Stimulated activated CD8-positive, alpha-beta memory T cell treated with anti-CD3 and anti-CD28 coated beads, Interleukin-15, amount 100 ng/mL, for 4 hours (primary cell): ENCODE measurements around the gene NEK8.
"Not testable (repeated sequence)": the region's sequence is repeated elsewhere in the genome, so short reads cannot be mapped to it uniquely, and the experiment has no call there.

Experiments
- DNase-seq, 2 donors: peaks; one replicate each; pipeline ENCODE4 v3.0.0-alpha.2; 2020; ENCODE audit warnings: low read depth in 2 of 2

Gene NEK8

DNA sequence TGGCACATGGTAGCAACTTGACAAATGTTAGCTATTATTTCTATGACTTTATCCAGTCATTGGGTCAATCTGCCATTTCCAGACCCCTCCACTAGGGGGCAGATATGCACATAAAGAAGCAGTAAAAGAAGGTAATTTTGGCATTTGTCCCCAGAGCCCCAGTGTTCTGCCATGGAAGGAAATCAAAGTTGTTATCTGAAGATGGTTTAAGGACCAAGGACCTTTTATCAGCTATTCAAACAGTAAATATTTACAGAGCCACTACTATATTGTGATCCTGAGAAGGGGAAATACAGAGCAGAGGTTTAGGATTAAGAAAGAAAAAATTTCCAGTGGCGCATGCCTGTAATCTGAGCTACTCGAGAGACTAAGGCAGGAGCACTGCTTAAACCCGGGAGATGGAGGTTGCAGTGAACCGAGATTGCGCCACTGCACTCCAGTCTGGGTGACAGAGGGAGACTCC lies 35.2 kb downstream of the NEK8 start:
- peak; percentile 28 to 59 for DNase-seq

GRCh38 chr17:28765038-28765437 lies 36.5 kb downstream of the NEK8 start:
- no peak for DNase-seq

DNA sequence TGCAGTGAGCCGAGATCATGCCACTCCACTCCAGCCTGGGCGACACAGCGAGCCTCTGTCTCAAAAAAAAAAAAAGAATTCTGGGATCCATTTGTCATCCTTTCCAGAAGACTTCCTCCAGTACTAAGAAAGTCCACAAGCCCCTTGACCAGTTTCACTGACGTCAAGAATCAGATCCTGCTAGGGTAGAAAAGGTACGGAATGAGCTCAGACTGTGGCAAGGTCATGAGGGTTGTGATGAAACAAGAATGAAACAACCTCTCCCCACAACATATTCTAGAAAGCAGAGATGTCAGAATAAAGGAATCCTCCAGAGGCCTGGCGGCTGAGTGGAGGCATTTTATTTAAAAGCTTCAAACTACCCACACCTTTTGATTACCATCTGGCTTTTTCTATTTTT lies 45.1 kb downstream of the NEK8 start:
- DNase-seq: no peak

DNA sequence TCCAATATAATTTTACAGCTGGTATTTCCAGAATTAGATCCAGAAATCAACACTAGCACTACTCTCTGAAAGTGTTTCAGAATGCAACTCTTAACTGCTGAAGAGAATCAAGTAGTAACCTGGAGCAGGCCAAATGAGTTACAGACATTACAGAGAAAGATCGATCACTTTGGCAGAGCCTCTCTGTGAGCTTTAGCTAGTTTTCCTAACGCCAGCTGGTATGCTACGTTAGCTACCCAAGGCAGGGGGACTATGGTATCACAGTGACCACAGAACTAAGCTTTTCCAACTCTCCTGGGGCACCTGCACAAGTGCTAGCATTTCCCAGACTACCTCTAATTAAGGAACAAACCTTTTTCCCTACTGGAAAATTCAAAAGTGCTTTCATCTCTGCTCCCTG lies 45.6 kb downstream of the NEK8 start:
- no peak for DNase-seq

- no peak for DNase-seq
Measured at GRCh38 chr17:28777178-28777577, 48.6 kb downstream of the NEK8 start.

DNA sequence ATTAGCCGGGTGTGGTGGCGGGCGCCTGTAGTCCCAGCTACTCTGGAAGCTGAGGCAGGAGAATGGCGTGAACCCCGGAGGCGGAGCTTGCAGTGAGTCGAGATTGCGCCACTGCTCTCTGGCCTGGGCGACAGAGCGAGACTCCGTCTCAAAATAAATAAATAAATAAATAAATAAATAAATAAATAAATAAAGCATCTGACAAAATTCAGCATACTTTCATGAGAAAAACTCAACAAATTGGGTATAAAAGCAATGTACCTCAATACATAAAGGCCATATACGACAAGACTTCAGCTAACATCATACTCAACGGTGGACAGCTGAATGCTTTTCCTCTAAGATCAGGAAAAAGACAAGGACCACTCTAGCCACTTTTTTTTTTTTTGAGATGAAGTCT lies 51.0 kb downstream of the NEK8 start:
- not testable (repeated sequence) for DNase-seq

GRCh38 chr17:28783161-28783560 lies 54.6 kb downstream of the NEK8 start:
- no peak for DNase-seq

DNA sequence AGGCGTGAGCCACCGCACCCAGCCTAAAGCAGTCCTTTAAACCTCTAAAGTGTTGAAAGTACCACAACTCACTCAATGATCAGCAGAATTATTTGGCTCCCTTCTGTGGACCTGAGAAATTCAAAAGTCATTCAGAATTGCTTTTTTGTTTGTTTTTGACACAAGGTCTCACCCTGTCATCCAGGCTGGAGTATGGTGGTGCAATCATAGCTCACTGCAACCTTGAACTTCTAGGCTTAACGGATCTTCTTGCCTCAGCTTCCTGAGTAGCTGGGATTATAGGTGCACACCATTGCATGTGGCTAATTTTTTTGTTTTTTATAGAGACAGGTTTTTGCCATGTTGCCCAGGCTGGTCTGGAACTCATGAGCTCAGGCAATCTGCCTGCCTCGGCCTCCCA lies 59.5 kb downstream of the NEK8 start:
- DNase-seq: no peak
